GM10266 (cell line): Measurements from ENCODE around the gene TAOK2.

ENCODE experiments used
- DNase-seq: peaks from one replicate; pipeline ENCODE4 v3.0.0; 2012; ENCODE audit errors: extremely low spot score
- CTCF ChIP-seq: IDR thresholded peaks from 2 replicates; pipeline ENCODE4 v1.5.1; 2012; ENCODE audit warnings: mild to moderate bottlenecking, low read depth; ENCODE audit not compliant: control insufficient read depth, insufficient read depth; ENCODE audit errors: missing control alignments

Gene TAOK2

DNA sequence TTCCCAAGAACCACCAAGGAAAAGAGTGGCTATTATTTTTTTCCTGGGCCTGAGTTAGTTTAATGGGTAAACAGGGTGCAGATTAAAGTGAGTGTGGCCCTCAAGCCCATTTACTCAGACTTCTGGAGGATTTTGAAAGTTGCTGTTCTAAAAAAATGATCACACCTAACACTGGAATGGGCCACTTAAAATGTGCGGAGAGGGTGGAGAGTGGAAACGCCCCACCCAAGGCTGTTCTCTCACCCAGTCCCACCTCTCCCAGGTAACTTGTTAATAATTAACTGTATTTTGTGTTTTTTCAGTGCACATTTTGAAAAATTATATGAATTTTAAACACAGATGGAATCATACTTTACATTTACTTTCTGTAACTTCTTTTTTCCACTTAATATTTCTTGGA is 16.4 kb downstream of the TAOK2 start:
- no peak for TF ChIP-seq CTCF

GRCh38 chr16:29990883-29991570 is 17.4 kb downstream of the TAOK2 start:
- no peak for DNase-seq
- no peak for TF ChIP-seq CTCF

More for the DNA sequence above, 16.4 kb downstream of the TAOK2 start:
- DNase-seq = no peak

DNA sequence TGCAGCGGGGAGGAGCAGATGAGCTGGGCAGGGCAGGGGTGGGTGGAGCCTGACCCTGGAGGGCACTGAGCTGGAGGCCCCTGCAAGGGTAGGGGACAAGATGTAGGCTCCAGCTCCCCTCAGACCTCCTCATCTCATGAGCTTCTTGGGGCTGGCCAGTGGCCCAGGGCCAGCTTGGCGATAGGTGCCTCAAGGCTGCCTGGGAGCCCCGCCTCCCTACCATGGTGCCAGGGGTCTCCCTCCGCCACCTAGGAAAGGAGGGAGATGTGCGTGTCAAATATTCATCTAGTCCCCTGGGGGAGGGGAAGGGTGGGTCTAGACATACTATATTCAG is 17.9 kb downstream of the TAOK2 start:
- TF ChIP-seq CTCF = no peak
- no peak for DNase-seq

- DNase-seq = no peak
- no peak for TF ChIP-seq CTCF
These were observed 18.8 kb downstream of the TAOK2 start for GRCh38 chr16:29992344-29992967.

- DNase-seq = no peak
- no peak for TF ChIP-seq CTCF
These were observed 19.7 kb downstream of the TAOK2 start for GRCh38 chr16:29993191-29993902.

DNA sequence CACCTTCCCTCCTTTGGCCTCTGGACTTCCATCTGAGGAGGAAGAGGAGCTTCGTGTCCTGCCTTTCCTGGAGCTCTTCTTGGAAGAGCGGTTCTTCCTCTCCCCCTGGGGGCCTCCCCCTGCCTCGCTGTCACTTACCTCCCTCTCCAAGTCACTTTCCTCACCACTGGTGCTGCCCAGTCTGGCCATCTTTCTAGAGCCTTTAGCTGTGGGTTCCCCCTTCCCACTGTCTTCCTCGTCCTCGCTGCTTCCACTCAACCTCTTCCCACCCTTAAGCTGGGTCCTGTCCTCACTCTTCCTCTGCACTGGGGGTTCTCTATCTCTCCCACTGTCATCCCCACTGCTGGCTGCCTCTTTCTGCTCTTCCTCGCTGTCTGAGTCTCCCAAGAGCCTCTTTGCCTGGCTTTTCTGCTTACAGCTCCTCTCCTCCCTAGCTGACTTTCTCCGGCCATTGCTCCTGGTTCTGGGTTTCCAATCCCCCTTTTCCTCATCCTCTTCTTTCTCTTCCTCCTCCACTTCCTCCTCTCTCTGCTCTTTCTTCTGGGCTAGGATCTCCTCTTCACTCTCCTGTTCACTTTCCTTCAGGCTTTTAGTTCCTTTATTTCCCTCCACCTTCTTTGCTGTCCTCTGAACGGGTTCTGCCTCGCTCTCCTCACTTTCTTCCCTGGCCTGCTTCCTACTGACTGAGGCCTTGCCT is 20.4 kb downstream of the TAOK2 start:
- TF ChIP-seq CTCF = no peak
- no peak for DNase-seq
